NCI-H1048 (cell line): ENCODE data around the gene ULBP2.
"Not testable (repeated sequence)": the region's sequence is repeated elsewhere in the genome, so short reads cannot be mapped to it uniquely, and the experiment has no call there.

Experiments used
- DNase-seq: peaks from one replicate; lab custom pipeline; 2025; lab: John Stamatoyannopoulos, UW

The ULBP2 gene

GRCh38 chr6:149951626-149952025, 9.8 kb downstream of the ULBP2 start:
- DNase-seq: no peak

DNA sequence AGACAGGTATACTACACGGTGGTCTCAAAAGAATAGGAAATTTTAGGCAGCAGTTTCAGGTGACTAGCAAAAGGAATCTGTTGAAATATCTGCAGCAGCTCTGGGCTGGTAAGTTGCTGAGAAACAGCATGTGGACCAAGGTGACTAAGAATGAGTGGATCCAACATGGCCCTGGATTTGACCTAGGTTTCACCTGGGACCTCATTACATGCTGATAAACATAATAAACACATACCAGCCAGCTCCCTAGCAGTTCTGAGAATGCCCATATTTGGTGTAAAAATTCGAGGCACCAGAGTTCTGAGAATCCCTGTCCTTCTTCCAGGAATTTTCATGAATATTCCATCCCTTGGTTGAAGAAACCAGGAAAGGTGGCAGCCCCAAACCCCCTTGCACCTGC, 11.6 kb downstream of the ULBP2 start:
- DNase-seq: not testable (repeated sequence)

- not testable (repeated sequence) for DNase-seq
Observed at GRCh38 chr6:149953934-149954327, 12.1 kb downstream of the ULBP2 start.

DNA sequence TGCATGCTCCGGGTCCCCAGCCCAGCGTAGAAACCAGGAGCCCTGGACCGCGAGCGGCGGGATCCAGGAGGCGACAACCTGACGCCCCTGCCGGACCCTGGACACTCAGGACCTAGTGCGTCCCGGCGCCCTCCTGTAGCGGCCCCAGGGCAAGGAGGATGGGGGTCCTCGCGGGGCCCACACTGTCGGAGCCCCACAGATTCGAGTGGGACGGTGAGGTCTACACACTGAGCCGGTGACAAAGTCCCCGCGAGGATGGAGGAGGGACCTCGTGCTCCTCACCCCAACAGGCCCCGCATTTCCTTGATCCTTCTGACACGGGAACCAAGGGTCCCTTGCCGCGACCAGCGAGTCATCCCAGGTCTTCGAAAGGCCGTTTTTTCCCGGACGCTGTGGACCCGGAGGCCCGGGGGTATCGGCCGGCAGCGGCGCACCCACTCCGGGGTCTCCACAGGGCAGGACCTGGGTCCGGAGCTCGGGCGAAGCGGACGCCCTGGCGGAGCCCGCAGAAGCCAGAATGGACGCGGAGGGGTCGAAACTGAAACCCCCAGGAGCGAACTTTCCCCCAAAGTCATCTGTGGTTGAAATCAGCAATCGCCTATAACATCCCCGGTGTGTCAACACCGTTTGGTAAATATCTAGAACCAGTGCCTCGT, 12.6 kb downstream of the ULBP2 start:
- DNase-seq: not testable (repeated sequence)

DNA sequence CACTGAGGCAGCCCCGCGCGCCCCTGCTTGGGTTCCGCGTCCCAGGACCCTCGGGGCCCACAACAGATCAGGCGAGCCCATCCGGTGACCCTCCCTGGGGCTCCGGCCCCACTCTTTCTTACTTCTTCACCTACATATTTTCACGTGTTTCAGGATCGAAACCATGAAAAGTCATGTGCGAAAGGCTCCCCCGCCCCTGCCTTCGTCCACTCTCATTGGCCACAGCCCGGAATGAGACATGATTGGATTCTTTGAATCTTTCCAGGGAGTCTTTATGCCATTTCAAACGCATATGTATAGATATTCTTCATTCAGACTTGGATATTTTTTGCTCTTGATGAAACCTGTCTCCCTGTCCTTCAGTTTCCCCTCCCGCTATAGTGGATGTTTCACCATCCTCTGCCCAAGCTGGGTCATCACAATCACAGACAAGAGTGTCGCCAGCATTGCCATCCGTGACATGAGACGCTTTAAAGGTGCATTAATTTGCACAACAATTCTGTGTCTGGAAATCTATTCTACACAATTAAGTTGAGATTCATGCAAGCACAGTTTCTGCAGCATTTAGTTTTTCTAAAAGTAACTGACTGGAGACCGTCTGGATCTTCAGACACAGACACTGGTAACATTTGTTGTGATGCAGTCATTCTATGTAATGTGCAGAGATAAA, 13.3 kb downstream of the ULBP2 start:
- not testable (repeated sequence) for DNase-seq

- not testable (repeated sequence) for DNase-seq
Observed at GRCh38 chr6:149955654-149956317, 14.0 kb downstream of the ULBP2 start.

DNA sequence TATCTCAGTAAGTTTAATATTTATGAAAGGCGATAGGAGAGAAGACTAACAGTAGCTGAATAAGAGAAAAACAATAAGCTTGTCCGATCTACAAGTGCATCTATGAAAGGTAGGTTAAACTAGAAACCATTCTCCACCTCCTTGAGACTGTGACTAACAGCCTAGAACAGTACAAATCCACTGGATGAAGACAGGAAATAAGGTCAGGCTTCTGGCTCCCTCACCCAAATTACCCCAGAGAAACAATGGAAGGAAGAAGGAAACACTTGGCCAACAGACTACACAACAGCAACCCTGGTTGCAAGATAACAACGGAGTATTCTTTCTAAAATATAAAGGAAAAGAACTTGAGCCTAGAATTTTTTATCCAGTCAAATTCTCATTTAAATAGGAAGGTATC, 16.3 kb downstream of the ULBP2 start:
- not testable (repeated sequence) for DNase-seq

DNA sequence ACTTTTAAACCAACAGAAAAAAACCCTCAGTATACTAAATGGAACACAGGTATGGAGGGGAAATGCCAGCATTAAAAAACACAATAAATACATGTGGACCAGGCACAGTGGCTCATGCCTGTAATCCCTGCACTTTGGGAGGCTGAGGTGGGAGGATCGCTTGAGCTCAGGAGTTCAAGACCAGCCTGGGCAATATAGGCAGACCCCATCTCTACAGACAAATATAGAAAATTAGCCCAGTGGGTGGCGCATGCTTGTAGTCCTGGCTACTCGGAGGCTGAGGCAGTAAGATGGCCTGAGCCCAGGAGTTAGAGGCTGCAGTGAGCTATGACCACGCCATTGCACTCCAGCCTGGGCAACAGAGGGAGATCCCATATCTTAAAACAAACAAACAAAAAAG, 18.0 kb downstream of the ULBP2 start:
- DNase-seq: not testable (repeated sequence)

GRCh38 chr6:149960488-149960887, 18.7 kb downstream of the ULBP2 start:
- DNase-seq: no peak

- no peak for DNase-seq
Observed at GRCh38 chr6:149961728-149962425, 20.1 kb downstream of the ULBP2 start.

GRCh38 chr6:149962461-149963211, 20.8 kb downstream of the ULBP2 start:
- DNase-seq: no peak

DNA sequence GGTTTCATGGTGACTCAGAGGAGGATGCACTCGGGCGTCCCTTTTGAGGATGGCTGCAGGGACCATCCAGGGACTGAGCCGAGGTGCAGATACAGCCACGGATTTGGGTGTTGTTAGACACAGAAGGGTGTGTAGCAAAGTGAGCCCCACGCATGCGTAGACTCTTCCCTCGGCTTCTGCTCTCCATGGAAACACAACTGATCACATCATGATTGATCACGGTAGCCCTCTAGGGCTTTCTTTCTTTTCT, 21.3 kb downstream of the ULBP2 start:
- no peak for DNase-seq

- no peak for DNase-seq
Observed at GRCh38 chr6:149963462-149964307, 21.9 kb downstream of the ULBP2 start, which contains the start of gene ULBP1. TSS of gene ULBP1 (plus strand) at chr6:149963943. CDS start at chr6:149964050, 107 bp downstream.

DNA sequence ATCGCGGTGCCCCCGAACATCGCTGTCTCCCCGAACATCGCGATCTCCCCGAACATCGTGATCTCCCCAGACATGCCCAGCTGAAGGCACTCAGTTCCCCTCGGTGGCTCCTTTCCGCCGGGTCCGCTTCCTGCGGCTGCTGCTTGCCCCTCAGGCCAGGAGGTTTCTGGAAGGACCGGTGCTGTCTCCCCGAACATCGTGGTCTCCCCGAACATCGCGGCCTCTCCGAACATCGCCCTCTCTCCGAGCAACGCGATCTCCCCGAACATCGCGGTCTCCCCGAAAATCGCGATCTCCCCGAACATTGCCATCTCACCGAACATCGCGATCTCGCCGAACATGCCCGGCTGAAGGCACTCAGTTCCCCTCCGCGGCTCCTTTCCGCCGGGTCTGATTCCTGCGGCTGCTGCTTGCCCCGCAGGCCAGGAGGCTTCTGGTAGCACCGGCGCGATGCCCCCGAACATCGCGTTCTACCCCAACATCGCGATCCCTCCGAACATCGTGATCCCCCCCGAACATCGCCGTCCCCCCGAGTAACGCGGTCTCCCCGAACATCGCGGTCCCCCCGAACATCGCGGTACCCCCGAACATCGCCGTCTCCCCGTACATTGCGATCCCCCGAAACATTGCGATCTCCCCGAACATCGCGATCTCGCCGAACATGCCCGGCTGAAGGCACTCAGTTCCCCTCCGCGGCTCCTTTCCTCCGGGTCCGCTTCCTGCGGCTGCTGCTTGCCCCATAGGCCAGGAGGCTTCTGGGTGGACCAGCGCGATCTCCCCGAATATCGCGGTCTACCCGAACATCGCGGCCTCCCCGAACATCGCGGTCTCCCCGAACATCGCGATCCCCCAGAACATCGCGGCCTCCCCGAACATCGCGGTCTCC, 22.7 kb downstream of the ULBP2 start:
- DNase-seq: no peak

DNA sequence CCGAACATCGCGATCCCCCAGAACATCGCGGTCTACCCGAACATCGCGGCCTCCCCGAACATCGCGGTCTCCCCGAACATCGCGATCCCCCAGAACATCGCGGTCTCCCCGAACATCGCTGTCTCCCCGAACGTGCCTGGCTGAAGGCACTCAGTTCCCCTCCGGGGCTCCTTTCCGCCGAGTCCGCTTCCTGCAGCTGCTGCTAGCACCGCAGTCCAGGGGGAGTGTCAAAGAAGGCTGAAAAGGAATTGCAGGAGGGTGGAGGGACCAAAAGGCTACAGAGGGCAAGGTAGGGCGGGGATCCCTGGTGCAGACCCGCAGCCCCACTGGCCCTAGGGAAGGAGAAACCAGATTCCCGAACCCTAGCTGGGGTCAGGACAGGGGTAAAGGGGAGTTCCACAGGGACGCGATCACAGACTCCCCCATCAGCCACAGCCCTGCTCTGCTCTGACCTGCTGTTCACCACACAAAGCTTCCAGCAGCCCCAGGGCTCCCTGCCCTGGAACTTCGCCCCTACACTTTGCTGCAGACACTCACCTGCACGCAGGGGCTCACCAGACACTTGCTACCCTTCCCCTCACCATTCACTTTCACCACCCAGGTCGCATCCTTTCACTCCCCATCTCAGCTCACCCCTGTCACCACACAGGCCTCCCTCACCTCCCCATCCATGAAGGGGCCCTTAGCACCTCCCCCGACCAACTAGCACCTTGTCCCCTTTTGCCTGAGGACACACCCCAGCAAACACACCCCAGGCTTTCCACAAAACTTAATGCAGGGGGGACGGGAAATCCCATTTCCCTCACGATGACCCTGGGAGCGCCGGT, 23.6 kb downstream of the ULBP2 start:
- DNase-seq: no peak

GRCh38 chr6:149966319-149966718, 24.5 kb downstream of the ULBP2 start:
- not testable (repeated sequence) for DNase-seq

DNA sequence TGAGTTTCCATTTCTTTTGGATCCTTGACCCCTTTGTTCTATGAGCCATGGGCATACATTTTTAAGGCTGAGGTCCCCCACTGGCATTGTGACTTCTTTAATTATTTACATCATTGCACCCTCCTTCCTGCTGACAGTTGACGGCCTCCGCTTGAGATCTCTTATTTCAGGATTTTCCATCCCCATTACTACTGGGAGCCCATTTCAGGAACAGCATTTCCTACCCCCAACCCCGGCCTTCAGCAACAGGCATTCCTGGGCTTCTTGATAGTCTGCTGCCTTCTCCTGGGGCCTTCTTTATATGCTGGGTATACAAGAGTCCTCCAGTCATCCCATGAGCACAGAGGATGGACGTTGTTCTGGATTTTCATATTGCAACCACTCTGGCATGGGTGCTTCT, 25.8 kb downstream of the ULBP2 start:
- DNase-seq: no peak

- DNase-seq: not testable (repeated sequence)
Observed at GRCh38 chr6:149967999-149968398, 26.2 kb downstream of the ULBP2 start.

GRCh38 chr6:149968909-149969308, 27.1 kb downstream of the ULBP2 start:
- DNase-seq: not testable (repeated sequence)
